ENCODE data around the gene POLR2E. TPM values are rescaled to one million over a fixed set of nuclear protein-coding genes. Genes with fewer than 3 reads are reported as not detected.
A peak's percentile ranks its signal among the peaks of the same experiment; 100 is the strongest.

The POLR2E gene
- total and polyA plus RNA-seq, 9 of the 15 experiments (the other 6 are each of a cell fraction or from before 2014, with no cell fraction given): 3.4 to 413 (median 244) TPM

GRCh38 chr19:1105008-1105872, 10.1 kb upstream of the POLR2E start (continued):
- TF ChIP-seq ZNF407 (IDR thresholded peaks at IDR 0.05; ENCODE audit: low read depth) (no peak), ZBTB9 (CRISPR knock-in tag; IDR thresholded peaks at IDR 0.05) (no peak), SAFB (IDR thresholded peaks at IDR 0.05; ENCODE audit: borderline replicate concordance, low read depth, low read length) (no peak), PCBP1 (IDR thresholded peaks at IDR 0.05; ENCODE audit: low read depth, low read length, poor library complexity, severe bottlenecking) (peak; percentile 32), POLR2B (IDR thresholded peaks at IDR 0.05; ENCODE audit: low read depth, partially characterized antibody) (no peak), ATF1 (CRISPR knock-in tag; IDR thresholded peaks at IDR 0.05) (no peak), ATF1 (tag; IDR thresholded peaks at IDR 0.05) (no peak), HNRNPUL1 (IDR thresholded peaks at IDR 0.05; ENCODE audit: low read length) (no peak), NKRF (IDR thresholded peaks at IDR 0.05; ENCODE audit: borderline replicate concordance) (0 out of 2 replicates have a peak, but pooled peaks have one; percentile 21), E2F6 (IDR thresholded peaks at IDR 0.05; ENCODE audit: borderline replicate concordance in 1 of 2, extremely low read depth in 1 of 2, insufficient read depth in 1 of 2, insufficient read length in 1 of 2, low read depth in 1 of 2, low read length in 1 of 2, poor library complexity in 1 of 2, severe bottlenecking in 1 of 2) (peak; percentile 32 to 41), ZNF785 (CRISPR knock-in tag; IDR thresholded peaks at IDR 0.05) (no peak), MEF2A (IDR thresholded peaks at IDR 0.05; ENCODE audit: control insufficient read depth, low read depth, low read length) (no peak), RBBP5 (IDR thresholded peaks at IDR 0.05; ENCODE audit: borderline replicate concordance, insufficient read depth, low read length, poor library complexity, severe bottlenecking) (peak; percentile 9)

Data from K562 (cell line).